Fibroblast of peridontal ligament (primary cell): ENCODE results near the gene FAM20C.
A peak's percentile ranks its signal among the peaks of the same experiment; 100 is the strongest.

Experiments
- DNase-seq: peaks from one replicate; pipeline ENCODE4 v3.0.0-alpha.2; 2010; ENCODE audit errors: extremely low read depth

The FAM20C gene

GRCh38 chr7:191981-192649 is at the start of gene FAM20C:
FAM20C (plus strand) TSS chr7:192571; CDS start chr7:193200, 629 bp downstream.
- peak; percentile 77 for DNase-seq

GRCh38 chr7:143145-143751 is 49.1 kb upstream of the FAM20C start:
- DNase-seq: no peak

- DNase-seq: no peak
Observed at GRCh38 chr7:143811-144453, 48.4 kb upstream of the FAM20C start.

GRCh38 chr7:144454-144826 is 47.9 kb upstream of the FAM20C start:
- no peak for DNase-seq

- no peak for DNase-seq
Observed at GRCh38 chr7:145863-146262, 46.5 kb upstream of the FAM20C start.

- peak; percentile 9 for DNase-seq
Observed at GRCh38 chr7:148543-148931, 43.8 kb upstream of the FAM20C start.

- peak; percentile 99 for DNase-seq
Observed at GRCh38 chr7:148932-149790, 43.2 kb upstream of the FAM20C start.

GRCh38 chr7:149791-150636 is 42.4 kb upstream of the FAM20C start:
- no peak for DNase-seq

GRCh38 chr7:150811-151221 is 41.6 kb upstream of the FAM20C start:
- DNase-seq: peak; percentile 53

GRCh38 chr7:151346-152050 is 40.9 kb upstream of the FAM20C start:
- no peak for DNase-seq

GRCh38 chr7:152702-153391 is 39.5 kb upstream of the FAM20C start:
- no peak for DNase-seq

GRCh38 chr7:153604-154003 is 38.8 kb upstream of the FAM20C start:
- DNase-seq: no peak

GRCh38 chr7:154096-154799 is 38.1 kb upstream of the FAM20C start:
- DNase-seq: no peak

GRCh38 chr7:155469-155900 is 36.9 kb upstream of the FAM20C start:
- peak; percentile 11 for DNase-seq

- DNase-seq: no peak
Observed at GRCh38 chr7:156111-157007, 36.0 kb upstream of the FAM20C start.

GRCh38 chr7:157008-157310 is 35.4 kb upstream of the FAM20C start:
- DNase-seq: no peak

- no peak for DNase-seq
Observed at GRCh38 chr7:157771-158625, 34.4 kb upstream of the FAM20C start.

- DNase-seq: no peak
Observed at GRCh38 chr7:158771-159170, 33.6 kb upstream of the FAM20C start.
